Heart left ventricle (tissue), 13 donors: Measurements from ENCODE around the gene JPH2.

Experiments used
- CTCF ChIP-seq, 12 donors: fragments of 200-600 bp; sonication (generic) in 4 of 12; IDR thresholded peaks; one replicate each; pipeline versions ENCODE4 v1.5.0 to v1.8.0; 2018 to 2022; ENCODE audit warnings: antibody characterized with exemption in 12 of 12, mild to moderate bottlenecking in 5 of 12
- POLR2A ChIP-seq, 2 donors: fragments of 450-650 bp; IDR thresholded peaks; one replicate each; pipeline ENCODE4 v1.6.1; 2017; ENCODE audit warnings: antibody characterized with exemption in 2 of 2, mild to moderate bottlenecking in 2 of 2, moderate library complexity in 2 of 2
- donor health status: ischemic (EF 13 %, LVEDD 7.1; RV severe dilation, severe dysfunction).
- donor health status: DM: no; HTN: yes; CAD: no.
- donor health status: DM: no; HTN: no; CAD: no.
- donor health status: ischemic (EF 25% LVEDD 6.9; RV normal size, moderate dysfunction).
- donor health status: ischemic (EF 25% LVEDD 5.7; RV mildly dilated, moderate dysfunction).
- donor health status: ischemic (EF 35%, LVEDD 5.7; RV mildly dilated, moderate dysfunction).
- donor health status: nonischemic (EF 11% LVEDD 7.7; RV severe dilation, severe dysfunction).
- donor health status: DM: yes; HTN: yes; CAD: no.
- donor health status: PGD.
- donor health status: ischemic (EF 29% LVEDD 5.4; RV normal size, mild dysfunction).
- donor health status: nonischemic (EF 23%, LVEDD 6.1; RV moderate dilation, normal function).

DNA sequence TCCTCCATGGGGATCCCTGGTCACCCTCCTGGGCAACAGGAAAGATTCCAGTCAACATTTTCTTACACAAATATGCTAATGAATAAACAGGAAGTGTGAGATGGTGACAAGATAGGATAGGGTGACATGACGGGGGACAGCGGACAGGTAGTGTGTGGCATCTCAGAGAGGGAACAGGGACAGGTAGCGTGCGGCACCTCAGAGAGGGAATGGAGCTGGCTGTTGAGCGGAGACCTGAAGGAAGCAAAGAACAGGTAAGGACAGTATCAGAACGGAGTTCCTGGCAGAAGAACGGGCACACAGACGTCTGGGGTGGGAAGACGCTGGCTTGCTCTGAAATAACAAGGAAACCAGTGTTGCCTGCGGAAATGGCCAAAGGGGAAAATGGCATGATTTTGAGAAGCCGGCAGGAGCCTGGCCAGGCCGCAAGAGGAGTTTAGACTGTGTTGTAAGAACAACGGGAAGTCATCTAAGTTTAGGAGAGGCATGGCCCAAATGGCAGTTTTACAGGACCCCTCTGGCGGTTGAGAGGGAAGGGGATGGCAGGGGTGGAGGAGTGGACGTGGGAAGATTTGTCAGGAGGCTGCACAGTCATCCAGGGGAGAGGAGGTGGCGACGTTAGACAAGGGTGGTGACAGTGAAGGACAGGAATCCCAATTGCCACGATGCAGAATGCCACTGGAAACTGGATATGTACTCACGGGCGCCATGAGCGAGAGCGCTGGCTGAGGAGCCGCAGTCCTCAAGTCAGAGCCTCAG is 111.6 kb downstream of the JPH2 start:
- no peak for TF ChIP-seq CTCF (IDR thresholded peaks at IDR 0.05)
- no peak for TF ChIP-seq POLR2A (IDR thresholded peaks at IDR 0.05)
